GM19455 (cell line): ENCODE data around the gene CST7.

Experiments
- ATAC-seq: cut with Tn5 transposase; IDR thresholded peaks from one replicate; pipeline ENCODE4 v1.9.1; 2021; ENCODE audit not compliant: unreplicated experiment

The CST7 gene

DNA sequence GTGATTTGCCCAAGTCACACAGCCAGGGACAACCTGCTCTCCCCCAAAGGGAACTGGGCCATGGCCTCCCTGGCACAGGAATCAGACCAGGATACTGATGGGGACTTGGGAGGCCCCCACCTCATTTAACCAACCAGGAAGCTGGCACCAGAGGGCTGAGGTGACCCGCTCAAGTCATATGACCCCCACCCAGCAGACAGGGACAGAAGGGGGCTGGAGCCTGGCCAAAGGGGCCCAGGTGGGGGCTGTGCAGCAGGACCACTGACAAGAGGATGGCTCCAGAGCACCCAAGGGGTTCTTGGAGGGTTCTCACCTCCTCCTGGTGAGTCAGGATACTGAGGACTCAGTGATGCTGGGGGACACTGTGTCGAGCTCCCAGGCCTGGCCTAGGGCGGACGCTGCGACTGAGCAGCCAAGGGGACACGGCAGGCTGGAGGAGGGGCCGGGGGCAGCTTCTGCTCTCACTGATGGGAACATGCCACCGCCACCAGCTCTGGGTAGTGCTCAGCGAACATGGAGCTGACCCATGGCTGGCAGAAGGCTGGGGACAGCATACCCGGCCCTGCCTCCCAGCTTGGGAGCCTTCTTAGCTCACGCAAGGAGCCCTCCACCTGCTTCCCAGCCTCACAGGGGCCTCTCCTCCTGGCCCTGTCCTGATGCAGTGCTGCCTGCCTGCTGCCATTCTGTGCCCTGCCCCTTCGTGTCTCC, 1.2 kb downstream of the CST7 start:
- no peak for ATAC-seq

DNA sequence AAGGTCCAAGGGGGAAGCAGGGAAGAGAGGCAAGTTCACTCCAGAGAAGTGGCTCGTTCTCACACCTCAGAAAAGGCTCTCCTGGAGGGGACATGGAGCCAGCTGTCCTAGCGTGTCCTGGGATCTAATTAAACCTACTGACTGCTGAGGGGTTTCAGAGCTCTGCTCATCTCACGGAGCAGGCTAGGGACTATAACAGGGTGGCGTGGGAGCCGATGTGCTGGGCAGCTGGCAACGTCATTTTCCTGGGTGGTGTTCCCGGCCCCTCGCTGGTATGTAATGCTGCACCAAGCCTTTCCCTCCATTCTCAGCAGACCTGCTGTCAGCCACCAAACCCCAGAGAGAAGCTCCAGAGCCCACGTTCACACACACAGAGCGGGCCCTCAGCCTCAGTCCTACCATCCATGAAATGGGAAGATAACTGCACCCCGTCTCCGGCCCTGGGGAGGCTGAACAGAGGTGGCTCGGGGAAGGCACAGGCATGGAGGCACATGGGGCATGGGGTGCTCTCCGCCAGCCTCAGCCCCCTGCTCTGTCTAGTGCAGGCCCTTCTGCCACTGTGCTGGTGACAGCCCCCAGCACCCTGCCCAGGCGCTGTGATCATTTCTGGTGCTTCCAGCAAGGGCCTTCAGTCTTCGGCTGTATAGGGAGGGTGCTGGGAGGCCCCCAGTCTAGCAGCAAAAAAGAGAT, 1.9 kb downstream of the CST7 start:
- ATAC-seq, result no peak

DNA sequence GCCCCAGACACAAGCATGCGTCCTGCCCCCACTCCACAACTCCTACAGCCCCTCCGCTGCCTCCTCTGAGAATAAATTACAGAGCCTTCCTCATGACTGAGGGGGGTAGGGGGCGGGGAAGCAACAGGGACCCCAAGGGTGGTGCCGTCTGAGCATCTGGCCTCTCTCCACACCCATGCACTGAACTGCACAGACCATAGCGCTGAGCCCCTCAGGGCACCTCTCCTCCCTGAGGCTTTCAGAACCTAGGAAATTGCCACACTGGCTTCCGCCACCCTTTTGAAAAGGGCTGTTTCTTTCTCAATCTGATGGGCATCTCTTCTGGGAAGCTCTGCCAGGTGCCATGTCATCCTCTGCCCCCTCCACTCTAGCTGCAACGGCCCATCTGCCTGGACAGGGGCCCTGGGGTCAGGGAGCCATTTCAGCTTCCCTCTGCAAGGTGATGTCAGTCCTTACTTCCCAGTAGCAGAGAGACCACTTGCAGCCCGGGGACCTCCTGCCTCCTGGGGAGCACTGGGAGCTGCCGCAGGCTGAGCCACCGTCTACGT, 2.5 kb downstream of the CST7 start:
- no peak for ATAC-seq

DNA sequence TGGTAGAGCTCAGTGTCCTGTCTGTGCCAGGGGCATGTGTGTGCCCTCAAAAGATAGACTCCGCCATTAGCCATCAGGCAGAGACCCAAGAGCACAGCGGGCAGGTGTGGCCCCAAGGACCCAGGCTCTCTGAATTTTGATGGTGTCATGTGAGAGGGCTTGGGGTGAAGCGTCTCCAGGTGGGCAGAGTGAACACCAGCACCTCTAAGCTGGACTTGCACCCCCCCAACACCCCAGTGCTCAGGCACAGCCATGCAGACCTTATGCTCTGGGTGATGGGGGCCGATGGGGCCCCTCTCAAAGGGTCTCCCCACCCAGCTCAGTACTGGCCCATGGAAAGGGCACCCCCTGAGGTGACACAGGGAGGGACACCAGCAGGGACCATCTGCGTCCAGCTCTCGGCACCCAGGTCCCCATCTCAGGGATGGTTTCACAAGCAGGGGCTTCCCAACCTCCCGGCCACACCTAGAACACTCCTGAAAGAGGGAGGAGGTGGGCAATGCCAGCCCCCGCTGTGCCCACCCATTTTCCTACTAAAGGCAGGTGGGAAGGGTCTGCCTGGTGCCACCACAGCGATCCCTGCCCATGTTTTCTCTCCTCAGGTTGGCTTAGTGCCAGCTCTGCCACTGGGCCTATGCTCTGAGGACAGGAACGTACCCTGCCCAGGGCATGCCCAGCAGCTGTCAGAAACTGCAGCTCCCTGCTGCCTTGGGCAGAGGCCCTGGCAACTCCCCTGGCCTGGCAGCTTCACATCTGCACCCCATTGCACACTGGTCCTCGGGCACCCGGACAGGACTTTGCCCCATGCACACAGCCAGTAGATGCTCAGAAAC, 3.5 kb downstream of the CST7 start:
- ATAC-seq, result no peak

DNA sequence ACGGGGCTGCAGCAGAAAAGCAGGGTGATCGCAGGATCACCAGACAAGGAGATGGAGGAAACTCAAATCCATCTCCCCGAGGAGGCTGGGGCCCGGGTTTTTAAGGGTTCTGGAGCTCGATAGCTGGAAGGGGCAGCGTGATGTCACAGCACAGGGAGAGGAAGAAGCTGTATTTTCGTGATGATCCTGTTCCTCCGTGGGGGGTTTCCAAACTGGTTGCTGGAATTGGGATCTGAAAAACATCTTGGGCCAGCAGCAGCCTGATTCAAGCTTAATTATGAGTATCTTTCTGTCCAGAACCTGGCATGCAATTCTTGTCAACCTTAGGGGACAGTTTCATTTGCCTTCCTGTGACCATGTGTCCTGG, 4.1 kb downstream of the CST7 start:
- no peak for ATAC-seq

DNA sequence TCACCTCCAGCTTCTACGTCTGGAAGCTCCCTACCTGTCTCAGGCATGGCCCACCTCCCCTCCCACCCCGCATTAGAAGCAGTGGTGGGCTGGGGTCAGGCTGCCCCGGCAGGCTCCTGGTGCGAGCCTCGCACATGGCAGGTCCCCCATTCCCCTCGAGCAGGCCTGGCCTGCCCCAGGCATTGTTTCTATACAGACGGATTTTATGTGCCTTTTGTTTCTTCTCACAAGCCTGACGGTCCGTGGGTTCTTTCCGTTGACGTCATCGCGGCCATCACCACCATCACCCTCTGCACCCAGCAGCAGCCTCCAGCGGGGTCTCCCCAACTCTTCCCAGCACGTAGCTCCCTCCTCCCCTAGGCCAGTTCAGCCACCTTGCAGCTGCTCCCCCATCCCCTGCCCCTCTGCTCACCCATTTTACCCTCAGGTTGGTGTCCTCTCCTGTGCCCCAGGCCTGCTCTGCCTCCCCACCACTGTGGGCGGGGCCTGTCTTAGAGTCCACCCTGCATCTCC, 4.6 kb downstream of the CST7 start:
- ATAC-seq, result no peak

DNA sequence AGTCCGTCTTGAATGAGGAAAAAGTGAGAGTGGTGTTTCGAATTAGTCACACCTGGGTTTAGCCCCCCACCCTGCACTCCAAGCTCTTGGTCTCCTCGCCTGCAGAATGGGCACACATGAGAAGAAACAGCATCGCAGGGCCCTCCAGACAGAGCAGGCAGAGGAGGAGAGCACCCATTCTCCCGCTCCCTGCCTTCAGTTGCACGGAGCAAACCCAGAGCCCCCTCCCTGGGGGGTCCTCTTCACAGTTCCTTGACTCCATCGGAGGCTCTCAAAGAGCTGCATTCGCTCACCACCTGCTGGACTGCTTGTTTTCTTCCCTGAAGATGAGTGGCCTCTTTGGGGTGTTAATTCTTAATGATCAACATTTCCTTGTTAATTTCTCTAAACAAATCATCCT, 5.1 kb downstream of the CST7 start:
- ATAC-seq, result no peak

DNA sequence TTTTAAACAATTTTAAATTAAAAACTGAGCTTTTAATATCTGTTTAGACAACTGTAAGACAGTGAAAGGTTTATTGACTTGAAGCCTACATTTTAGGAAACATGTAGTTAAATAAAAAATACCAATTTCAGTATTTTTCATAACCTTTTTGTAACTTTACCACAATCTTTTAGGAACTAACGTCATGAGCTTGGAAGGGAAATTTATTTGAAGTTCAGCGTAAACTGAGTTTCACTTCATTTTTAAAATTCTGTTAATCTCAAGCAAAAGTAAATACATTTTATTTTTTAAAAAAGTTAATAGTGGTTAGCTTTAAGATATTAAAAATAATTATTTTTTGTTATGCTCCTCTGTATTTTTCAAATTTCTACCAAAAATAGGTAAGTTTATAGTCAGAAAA, 5.5 kb downstream of the CST7 start:
- no peak for ATAC-seq

DNA sequence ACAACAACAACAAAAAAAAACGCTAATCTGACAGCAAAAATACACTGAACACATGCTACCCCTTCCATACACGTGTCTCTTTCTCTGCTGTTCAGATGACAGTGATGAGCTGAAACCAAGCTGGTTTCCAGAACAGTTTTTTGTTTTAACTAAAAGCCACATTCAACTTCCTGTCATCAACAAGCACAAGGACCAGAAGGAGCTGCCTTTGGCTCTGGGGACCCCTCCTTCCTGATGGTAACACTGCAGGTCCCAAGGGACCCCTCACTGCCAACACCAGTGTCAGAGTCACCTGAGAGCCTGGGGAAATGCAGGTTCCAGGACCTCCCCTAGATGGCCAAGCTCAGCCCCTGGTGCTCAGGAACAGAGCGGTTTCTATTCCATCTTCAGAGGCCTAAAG, 6.0 kb downstream of the CST7 start:
- ATAC-seq, result peak; percentile 70

DNA sequence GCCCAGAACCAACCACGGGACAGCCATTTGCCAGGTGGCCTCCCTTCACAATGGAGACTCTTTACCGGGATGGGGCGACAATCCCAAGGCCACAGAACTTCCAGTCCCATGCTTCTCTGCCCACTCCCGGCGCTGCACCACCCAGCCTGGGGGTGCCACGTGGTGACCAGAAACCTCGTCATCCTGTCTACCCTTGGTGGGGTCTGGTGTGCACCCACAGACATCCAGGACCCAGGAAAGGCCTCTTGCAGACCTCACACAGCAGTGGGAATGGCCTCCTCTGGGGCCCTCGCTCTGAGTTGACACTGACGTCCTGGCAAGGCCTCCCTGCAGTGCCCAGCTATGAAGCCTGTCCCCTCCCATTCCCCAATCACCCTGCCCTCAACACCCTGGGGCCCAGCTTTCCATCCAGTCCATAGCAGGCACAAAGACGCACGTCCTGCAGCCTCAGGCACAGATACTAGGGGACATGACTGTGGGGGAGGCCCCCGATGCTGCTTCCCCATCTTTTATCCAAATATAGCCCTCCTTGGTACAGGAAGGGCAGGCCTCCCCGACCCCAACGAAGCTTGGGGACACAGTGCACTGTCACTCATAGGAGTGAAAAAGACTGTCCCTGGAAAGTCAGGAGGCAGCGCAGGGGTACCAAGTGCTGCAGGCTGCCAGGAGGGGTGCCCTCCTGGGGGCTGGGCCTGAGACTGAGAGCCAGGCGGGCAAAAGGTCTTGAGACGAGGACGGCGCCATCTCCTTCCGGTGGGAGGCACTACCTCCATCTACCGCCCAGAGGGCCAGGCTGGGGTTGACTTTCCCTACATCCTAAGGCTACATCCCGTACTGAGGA, 7.2 kb downstream of the CST7 start:
- no peak for ATAC-seq

DNA sequence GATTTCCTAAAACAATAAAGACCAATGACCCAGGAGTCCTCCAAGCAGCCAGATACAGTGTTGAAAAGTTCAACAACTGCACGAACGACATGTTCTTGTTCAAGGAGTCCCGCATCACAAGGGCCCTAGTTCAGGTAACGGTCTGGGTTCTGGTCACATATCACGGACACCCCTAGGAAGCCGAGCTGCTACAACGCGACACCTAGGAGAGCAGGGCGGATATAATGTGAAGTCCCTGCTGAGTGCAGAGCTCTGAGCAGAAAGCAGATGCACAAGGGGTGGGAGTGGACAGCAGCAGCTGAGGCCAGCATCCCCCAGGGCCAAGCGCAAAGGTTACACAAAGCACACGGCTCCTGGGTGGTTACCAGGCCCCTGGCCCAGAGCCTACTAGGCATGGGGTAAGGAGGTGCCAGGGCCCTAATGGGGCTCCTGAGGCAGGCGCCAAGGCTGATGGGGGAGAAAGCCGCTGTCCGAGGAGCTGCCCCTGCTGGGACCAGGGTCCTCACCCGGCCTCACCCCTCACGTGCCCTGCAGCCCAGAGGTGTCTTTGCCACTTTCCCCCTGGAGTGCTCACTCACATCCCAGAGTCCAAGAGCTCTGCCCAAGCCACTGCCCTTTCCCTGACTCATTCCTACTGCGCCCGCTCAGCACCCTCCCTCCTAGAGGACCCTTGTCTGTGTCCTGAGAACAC, 8.4 kb downstream of the CST7 start:
- ATAC-seq, result no peak

DNA sequence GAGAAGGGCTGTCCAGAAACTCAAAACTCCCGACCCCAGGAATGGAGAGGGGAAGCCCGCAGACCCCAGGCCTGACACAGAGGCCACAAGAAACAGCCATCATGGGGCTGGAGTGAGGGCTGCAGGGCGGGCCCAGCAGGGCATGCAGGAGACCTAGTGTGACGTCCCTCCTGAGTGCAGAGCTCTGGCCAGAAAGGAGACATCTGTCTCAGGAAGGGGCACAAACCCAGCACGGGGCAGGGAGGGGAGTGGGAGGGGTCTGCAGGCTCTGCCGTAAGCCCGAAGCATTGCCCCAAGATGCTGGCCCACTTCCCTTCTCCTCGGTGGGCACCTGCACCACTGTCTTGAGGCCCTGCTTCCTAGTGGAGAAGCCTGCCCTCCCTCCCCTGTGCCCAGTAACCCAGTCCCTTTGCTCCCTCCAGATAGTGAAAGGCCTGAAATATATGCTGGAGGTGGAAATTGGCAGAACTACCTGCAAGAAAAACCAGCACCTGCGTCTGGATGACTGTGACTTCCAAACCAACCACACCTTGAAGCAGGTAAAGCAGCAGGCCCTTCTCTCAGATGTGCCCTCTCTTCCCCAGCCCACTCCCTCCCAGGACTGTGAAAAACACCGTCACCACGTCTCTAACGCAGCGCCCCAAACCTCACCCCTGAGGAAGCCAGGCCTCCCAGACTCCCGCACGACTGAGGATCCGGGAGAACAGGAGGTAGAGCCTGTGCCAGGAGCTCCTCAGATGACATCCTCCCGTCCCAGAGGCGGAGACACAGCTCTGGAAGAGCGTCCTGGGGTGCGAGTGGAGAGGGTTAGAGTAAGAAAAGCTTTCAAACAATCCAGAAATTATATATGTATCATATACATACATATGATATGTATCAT, 9.7 kb downstream of the CST7 start:
- no peak for ATAC-seq

DNA sequence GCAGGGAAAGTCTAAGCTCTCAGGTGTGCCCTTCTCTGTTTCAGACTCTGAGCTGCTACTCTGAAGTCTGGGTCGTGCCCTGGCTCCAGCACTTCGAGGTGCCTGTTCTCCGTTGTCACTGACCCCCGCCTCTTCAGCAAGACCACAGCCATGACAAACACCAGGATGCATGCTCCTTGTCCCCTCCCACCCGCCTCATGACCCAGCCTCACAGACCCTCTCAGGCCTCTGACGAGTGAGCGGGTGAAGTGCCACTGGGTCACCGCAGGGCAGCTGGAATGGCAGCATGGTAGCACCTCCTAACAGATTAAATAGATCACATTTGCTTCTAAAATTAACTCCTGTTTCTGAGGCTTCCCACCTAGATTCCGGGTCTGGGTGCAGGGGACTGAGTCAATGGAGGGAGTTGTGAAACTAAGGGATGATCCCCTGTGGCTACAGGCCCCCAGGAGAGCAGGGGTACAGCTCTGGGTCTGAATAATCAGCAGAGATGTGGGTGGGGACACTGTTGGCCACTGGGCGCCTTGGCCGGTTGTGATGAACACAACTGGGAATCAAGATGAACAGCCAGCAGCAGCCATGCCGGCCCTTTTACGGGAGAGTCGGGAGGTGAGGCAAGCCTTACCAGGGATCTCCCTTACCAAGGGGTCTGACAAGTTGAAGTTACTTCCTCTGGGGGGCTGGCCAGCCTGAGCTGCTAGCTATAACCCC, 10.7 kb downstream of the CST7 start:
- no peak for ATAC-seq

DNA sequence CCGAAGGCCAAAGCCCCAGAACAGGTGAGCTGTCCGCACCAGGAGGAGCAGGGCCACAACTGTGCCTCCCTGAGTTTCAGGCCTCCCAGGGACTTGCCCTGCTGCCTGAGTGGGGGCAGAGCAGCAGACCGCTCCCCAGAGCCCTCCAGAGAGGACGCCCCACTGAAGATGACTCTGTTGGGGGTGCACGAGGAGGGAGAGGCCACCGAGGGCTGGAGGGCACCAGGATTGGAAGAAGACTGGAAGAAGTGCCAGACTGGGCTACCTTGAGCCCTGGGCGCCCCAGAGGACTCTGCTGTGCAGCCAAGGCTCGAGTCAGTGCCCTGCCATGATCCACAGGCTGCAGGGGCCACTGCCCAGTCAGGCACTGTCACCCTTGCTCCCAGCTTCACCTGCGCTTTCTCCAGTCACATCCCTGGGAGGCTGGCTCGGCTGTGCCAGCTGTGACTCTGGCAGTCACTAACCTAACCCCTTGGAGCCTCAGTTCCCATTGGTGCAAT, 11.3 kb downstream of the CST7 start:
- ATAC-seq, result no peak

DNA sequence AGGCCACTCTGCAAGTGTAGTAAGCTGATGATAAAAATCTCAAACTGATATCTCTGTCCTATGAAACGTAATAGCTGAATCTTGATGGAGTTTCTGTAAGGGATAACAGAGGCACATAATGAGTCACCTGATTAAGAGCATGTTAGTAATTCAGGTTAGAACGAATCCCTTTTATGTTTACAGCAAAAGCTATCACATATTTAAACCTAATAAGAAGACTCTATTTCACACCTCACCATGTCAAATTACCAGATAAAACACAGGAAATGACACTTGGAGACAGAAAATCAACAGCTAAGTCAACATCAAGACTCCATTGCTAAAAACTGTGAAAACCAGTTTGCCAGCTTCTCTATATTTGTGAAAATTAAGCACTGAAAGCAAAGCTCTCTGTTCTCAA, 11.8 kb downstream of the CST7 start:
- no peak for ATAC-seq

DNA sequence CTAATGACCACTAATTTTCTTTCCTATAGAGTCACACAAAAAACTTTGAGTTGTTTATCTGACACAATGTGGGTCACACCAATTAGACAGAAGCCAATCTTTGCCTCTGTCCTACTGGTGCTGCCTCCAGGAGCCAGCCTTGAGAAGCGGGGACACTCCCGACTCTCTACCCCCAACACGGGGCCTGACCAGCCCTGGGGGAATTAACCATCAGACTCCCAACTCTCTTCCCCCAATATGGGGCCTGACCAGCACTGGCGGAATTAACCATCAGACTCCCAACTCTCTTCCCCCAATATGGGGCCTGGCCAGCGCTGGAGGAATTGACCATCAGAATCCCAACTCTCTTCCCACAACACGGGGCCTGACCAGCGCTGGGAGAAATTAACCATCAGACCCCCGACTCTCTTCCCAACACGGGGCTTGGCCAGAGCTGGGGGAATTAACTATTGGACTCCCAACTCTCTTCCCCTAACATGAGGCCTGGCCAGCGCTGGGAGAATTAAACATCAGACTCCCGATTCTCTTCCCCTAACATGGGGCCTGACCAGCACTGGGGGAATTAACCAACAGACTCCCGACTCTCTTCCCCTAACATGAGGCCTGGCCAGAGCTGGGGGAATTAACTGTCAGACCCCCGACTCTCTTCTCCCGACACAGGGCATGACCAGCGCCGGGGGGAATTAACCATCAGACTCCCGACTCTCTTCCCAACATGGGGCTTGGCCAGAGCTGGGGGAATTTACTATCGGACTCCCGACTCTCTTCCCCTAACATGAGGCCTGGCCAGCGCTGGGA, 12.5 kb downstream of the CST7 start:
- no peak for ATAC-seq

DNA sequence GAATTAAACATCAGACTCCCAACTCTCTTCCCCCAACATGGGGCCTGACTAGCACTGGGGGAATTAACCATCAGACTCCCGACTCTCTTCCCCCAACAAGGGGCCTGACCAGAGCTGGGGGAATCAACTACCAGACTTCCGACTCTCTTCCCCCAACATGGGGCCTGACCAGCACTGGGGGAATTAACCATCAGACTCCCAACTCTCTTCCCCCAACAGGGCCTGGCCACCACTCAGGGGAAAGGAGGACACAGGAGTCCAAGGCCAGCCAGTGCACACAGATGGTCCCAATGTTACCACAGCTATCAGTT, 13.1 kb downstream of the CST7 start:
- ATAC-seq, result no peak

DNA sequence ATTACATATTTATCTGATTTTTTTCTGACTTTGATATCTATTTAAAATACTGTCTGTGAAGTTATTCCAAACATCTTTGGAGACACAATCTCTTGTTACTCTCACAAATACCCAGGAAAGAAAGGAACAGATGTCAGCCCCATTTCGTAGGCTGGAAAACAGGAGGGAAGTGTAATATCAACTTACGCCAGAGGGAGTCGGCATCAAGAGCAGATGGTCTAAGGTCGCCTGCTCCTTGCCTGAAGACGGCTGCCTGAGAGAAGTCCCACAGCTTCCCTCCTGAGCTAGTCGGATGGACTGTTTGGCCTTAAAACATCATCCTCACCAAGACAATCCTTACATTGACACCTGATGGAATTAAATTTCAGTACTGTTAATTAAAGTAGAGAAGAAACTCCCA, 13.4 kb downstream of the CST7 start:
- no peak for ATAC-seq
